Right cardiac atrium (tissue), 5 donors: ENCODE measurements around the gene GABRA6. TPM values are rescaled to one million over a fixed set of nuclear protein-coding genes. Genes with fewer than 3 reads are reported as not detected.
"Not testable (repeated sequence)": the region's sequence is repeated elsewhere in the genome, so short reads cannot be mapped to it uniquely, and the experiment has no call there.

Experiments
- ATAC-seq, 2 donors: fragments of 200-7000 bp; cut with Tn5 transposase; one replicate each; pipeline versions ENCODE4 v1.8.0 to v1.9.1; 2020; ENCODE audit warnings: moderate library complexity in 2 of 2, mild to moderate bottlenecking in 1 of 2
- DNase-seq, 3 donors: peaks; one replicate each; pipeline ENCODE4 v3.0.0-alpha.2; 2020
- H3K27ac ChIP-seq: one replicate; pipeline ENCODE4 v1.5.1; 2013; ENCODE audit warnings: mild to moderate bottlenecking, low read length, control low read depth, moderate library complexity
- H3K27me3 ChIP-seq: one replicate; pipeline ENCODE4 v1.6.1; 2013; ENCODE audit not compliant: control insufficient read depth, insufficient read depth
- H3K4me1 ChIP-seq: one replicate; pipeline ENCODE4 v1.6.1; 2013; ENCODE audit warnings: low read length; ENCODE audit not compliant: control insufficient read depth, insufficient read depth
- H3K4me3 ChIP-seq: one replicate; pipeline ENCODE4 v1.5.1; 2013; ENCODE audit warnings: low read length, control low read depth
- H3K9me3 ChIP-seq: one replicate; pipeline ENCODE4 v1.6.1; 2013; ENCODE audit warnings: low read length; ENCODE audit not compliant: control insufficient read depth
- WGBS: extraction: QIAGEN DNeasy Blood & Tissue Kit; methylation state at CpG from one replicate; pipeline ENCODE4 v1.1.7; 2013; 5-methylcytosine and 5-hydroxymethylcytosine counted together
- intact Hi-C, 4 donors: fragments of 100-400 bp; cut with DNase I; formaldehyde crosslinking; loops; one replicate each; pipeline versions ENCODE4 v1.11.0 to v1.14.0; 2022 to 2023
- long read RNA-seq, 4 donors: library from polyadenylated mRNA; unstranded; transcript quantifications; one replicate each; pipeline ENCODE4 v2.0.0, GENCODE V29; 2020 to 2021
- polyA plus RNA-seq: library from polyadenylated mRNA; stranded (reverse); fragments of 200-250 nt; gene quantifications from one replicate; pipeline ENCODE4 v1.2.3, GENCODE V29; 2013
- total RNA-seq, 4 donors: library from RNA; stranded (reverse); fragmentation: NEBNext Ultra II Directional; extraction: Animal tissue kit (Norgen Biotek cat#: 25700); gene quantifications; one replicate each; pipeline ENCODE4 v1.2.1, GENCODE V29; 2021
- donor health status: healthy with polysubstance abuse.
- donor health status: DM: no; HTN: yes; CAD: no.
- donor health status: DM: no; HTN: no; CAD: no.
- donor health status: DM: no; HTN: yes; CAD: no; lungs with severe emphysema.
- donor health status: DM: yes; HTN: yes; CAD: no.

GABRA6 gene
- total RNA-seq, result not detected
- polyA plus RNA-seq, result not detected
- long read RNA-seq, donor 1, result 0 reads
- long read RNA-seq, donor 2, result 0 reads
- long read RNA-seq, donor 3, result 0 reads
- long read RNA-seq, donor 4, result 0 reads

DNA sequence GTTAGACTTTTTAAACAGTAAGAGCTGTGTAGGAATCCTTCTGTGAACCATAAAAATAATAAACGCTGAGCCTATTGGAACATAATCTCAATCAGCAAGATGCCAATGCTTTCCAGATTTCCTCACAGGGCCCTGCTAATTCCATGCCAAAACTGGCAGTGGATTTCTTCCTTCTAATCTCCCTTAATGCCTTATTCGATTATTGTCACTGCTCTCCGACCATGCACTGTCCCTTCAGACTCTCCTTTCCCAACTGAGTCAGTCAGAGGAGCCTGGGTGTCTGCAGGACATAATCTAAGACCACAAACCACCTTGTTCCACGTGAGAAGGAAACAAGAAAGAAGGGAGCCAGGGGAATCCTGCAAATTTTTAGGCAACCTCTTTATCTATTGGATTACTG is at the start of gene GABRA6:
Gene GABRA6, plus strand, starts transcription at position 261 of the 400 bp plus-strand sequence. CDS start 269 bp downstream, outside the sequence.
- intact Hi-C loops, result no loop called here
- no peak within 1 kb of the TSS for H3K4me3 ChIP-seq
- DNase-seq, result no peak
- ATAC-seq, result no peak
- WGBS, result 54% methylated on average over 4 of the region's 4 CpGs
- H3K4me1 ChIP-seq, result no peaks in the 10 kb centered on the region
- H3K9me3 ChIP-seq, result no peaks in the 10 kb centered on the region
- H3K27ac ChIP-seq, result no peak within 1 kb of the TSS
- H3K27me3 ChIP-seq, result no peaks in the 10 kb centered on the region

DNA sequence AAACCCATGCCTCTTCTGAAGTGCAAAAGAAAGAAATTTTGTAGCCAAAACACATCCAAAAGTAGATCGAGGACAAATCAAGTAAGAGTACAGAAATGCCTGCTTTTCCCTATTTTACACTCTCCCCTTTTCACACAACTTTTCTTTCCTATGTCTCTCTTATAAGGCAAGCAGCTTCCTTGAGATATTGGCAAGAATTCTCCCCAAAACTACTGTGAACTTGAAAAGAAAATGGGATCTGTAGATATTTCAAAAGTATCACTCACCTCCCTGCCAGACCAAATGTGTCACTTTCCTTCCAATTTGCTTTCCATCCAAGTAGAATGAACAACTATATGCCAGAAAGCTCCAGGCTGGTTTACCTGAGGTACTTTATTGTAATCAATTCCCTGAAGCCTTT is 47.9 kb upstream of the GABRA6 start:
- intact Hi-C loops, result no loop called here
- H3K27me3 ChIP-seq, result no peaks in the 10 kb centered on the region
- ATAC-seq (no peak), DNase-seq (no peak)
- 75% methylated on average over 1 of the region's 1 CpG for WGBS
- H3K27ac ChIP-seq, result no peak overlapping the region
- H3K4me3 ChIP-seq, result no peak overlapping the region
- no peaks in the 10 kb centered on the region for H3K9me3 ChIP-seq
- no peaks in the 10 kb centered on the region for H3K4me1 ChIP-seq

DNA sequence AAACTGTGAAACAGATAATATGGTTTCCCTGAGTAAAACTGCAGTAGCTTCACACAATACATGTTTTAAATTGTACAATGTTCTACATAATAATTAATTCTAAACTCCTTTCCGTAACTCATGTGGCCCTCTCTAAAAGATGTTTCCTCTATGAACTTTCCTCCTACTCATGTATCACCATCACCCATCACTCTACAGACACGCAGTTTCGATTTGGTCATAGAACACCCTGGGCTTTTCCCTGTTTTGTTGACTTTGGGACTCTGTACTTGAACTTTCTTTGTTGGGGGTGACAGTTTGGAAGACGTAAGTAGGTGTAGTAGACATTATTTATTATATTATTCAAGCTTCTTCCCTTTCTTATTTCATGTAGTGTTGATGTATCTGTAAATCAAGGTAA is 44.1 kb upstream of the GABRA6 start:
- Histone ChIP-seq H3K9me3 (no peaks in the 10 kb centered on the region), H3K4me3 (no peak overlapping the region), H3K4me1 (no peaks in the 10 kb centered on the region), H3K27ac (no peak overlapping the region), H3K27me3 (no peaks in the 10 kb centered on the region)
- ATAC-seq (no peak), DNase-seq (no peak)
- intact Hi-C loops, result no loop called here
- WGBS, result 85% methylated on average over 4 of the region's 4 CpGs

DNA sequence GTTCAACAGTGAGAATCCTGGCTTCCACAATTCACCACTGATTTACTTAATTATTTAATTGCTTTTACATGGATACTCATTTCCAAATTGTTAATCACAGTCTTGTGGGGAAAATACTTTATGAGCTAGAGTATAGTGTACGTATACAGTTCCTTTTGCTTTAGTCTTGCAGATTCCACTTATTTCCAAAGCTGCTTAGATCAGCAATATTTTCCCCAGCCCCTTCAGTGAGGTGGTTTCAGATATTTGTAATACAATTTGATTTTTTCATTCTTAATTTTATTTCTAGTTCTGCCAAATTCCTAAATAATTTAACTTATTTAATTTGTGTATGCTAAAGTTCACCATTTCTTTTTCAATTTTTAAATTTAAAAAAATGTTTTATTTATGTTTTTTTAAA is 40.3 kb upstream of the GABRA6 start:
- no peaks in the 10 kb centered on the region for H3K4me1 ChIP-seq
- no peak overlapping the region for H3K27ac ChIP-seq
- WGBS, result 89% methylated on average over 1 of the region's 1 CpG
- DNase-seq (no peak), ATAC-seq (no peak)
- H3K4me3 ChIP-seq, result no peak overlapping the region
- H3K27me3 ChIP-seq, result no peaks in the 10 kb centered on the region
- H3K9me3 ChIP-seq, result no peaks in the 10 kb centered on the region
- intact Hi-C loops, result no loop called here

DNA sequence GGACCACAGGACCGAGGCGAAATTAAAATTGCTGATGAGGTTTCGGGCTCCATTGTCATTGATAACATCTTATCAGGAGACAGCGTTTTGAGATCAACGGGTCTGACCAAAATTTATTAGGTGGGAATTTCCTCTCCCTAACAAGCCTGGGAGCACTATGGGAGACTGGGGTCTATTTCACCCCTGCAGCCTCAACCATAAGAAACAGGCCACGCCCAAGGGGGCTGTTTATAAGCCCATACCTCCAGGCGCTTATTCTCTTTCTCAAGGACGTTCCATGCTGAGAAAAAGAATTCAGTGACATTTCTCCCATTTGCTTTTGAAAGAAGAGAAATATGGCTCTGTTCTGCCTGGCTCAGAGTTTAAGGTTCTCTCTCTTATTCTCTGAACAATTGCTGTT is 33.6 kb upstream of the GABRA6 start:
- H3K4me3 ChIP-seq, H3K27me3 ChIP-seq, ATAC-seq, H3K27ac ChIP-seq, DNase-seq, intact Hi-C loops, H3K9me3 ChIP-seq, H3K4me1 ChIP-seq: not testable (repeated sequence)
- 58% methylated on average over 8 of the region's 8 CpGs for WGBS

DNA sequence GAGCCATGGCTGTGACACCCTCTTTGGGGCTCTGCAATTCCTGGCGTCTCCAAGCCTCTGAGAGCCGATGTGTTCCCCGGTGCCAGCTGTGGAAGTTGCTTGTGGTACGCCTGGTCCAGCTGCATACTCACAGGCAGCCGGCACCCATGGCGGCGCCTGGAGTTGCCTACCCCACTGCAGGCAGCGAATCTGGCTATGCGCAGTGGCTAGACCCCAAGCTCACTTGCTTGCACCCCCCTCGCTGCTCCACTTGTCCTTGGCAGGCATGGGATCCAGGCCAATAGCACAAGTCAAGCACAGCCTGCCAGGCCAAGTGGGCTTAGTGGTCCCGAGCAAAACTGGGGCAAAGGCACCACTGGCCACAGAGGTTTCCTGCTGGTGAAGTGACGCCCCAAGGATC is 24.7 kb upstream of the GABRA6 start:
- no peaks in the 10 kb centered on the region for H3K9me3 ChIP-seq
- no peak overlapping the region for H3K27ac ChIP-seq
- no peaks in the 10 kb centered on the region for H3K27me3 ChIP-seq
- DNase-seq (peak in 1 of 3 donors; percentile 20), ATAC-seq (no peak)
- H3K4me3 ChIP-seq, result no peak overlapping the region
- 90% methylated on average over 12 of the region's 12 CpGs for WGBS
- H3K4me1 ChIP-seq, result no peaks in the 10 kb centered on the region
- intact Hi-C loops, result no loop called here

DNA sequence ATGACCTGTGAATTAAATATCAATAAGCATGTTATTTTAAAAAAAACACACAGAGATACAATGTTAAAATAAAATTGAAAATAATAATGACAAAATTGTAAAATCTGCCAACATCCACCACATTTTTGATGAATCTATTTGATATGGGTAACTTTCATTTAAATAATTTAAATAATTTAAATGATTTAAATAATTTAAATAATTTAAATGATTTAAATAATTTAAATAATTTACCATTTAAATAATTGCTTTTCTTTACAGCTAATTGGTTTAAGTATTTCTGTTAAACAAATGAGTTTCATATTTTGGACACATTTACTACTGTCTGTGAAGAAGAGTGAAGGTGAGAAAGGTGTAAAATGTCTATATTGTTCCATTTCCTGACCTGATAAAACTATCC is 22.1 kb upstream of the GABRA6 start:
- no peaks in the 10 kb centered on the region for H3K4me1 ChIP-seq
- no peak for ATAC-seq
- intact Hi-C loops, result no loop called here
- no peak overlapping the region for H3K27ac ChIP-seq
- H3K27me3 ChIP-seq, result no peaks in the 10 kb centered on the region
- no peak overlapping the region for H3K4me3 ChIP-seq
- no peaks in the 10 kb centered on the region for H3K9me3 ChIP-seq
- no peak for DNase-seq

DNA sequence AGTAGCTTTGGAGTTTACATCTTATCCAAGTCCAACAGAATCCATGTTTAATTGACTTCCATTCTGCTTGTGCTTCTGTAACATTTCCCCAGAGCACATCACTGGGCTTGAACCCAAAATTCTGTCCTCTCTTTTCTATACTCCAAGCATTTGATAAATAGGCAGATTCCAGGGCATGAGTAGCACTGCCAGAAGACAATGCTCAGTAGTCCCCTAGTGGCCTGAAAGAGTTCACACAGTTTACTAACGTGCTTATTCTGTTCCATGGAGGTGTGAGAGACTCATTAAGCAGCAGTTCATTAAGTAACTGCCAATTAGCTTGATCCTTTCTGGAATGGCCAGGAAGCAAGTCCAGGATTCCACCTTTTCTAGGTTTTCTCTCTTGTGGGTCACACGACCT is 9.4 kb upstream of the GABRA6 start:
- Histone ChIP-seq H3K9me3 (no peaks in the 10 kb centered on the region), H3K27me3 (no peaks in the 10 kb centered on the region), H3K27ac (no peak overlapping the region), H3K4me1 (no peaks in the 10 kb centered on the region), H3K4me3 (no peak overlapping the region)
- DNase-seq, result no peak
- intact Hi-C loops, result no loop called here
- ATAC-seq, result no peak
- 17% methylated on average over 2 of the region's 2 CpGs for WGBS

DNA sequence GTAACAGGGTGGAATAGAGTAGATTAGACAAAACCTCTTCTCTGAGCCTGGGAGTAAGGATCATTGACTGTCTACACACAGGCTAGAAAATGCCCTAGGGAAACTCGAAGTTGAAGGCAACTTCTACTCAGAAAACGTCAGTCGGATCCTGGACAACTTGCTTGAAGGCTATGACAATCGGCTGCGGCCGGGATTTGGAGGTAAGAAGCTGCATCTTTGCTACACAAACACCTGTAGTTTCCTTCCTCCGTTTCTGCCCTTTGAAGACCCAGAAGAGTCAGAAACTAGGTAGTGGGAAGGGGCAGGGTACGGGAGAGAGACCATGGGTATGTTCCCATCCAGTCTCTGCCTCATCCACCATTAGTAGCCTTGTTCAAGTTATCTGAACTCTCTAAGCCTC is 628 bp downstream of the GABRA6 start:
- ATAC-seq (no peak), DNase-seq (peak in 1 of 3 donors; percentile 16)

DNA sequence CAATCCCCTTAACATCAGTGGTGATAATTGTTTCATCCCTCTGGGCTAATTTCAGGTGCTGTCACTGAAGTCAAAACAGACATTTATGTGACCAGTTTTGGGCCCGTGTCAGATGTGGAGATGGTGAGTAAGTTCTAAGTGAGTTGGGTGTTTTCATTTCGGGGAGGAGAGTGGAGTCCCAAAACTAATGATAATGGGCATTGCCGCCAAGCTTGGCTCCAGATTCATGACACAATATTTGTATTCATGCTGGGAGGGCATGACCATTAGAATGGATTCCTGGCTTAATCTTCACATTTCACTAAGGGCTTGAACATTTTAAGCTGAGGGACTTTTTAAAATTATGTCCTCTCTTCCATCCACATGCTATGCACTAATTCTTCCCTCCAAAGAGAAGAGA is 1.4 kb downstream of the GABRA6 start:
- no peak for DNase-seq
- H3K27me3 ChIP-seq, result no peaks in the 10 kb centered on the region
- H3K4me3 ChIP-seq, result no peak overlapping the region
- H3K27ac ChIP-seq, result no peak overlapping the region
- no peaks in the 10 kb centered on the region for H3K4me1 ChIP-seq
- intact Hi-C loops, result no loop called here
- no peak for ATAC-seq
- H3K9me3 ChIP-seq, result no peaks in the 10 kb centered on the region
- WGBS, result 82% methylated on average over 3 of the region's 3 CpGs

More for the DNA sequence above, 628 bp downstream of the GABRA6 start:
- intact Hi-C loops, result no loop called here
- WGBS, result 85% methylated on average over 8 of the region's 8 CpGs
- H3K27me3 ChIP-seq, result no peaks in the 10 kb centered on the region
- H3K27ac ChIP-seq, result no peak overlapping the region
- H3K9me3 ChIP-seq, result no peaks in the 10 kb centered on the region
- no peaks in the 10 kb centered on the region for H3K4me1 ChIP-seq
- no peak overlapping the region for H3K4me3 ChIP-seq

DNA sequence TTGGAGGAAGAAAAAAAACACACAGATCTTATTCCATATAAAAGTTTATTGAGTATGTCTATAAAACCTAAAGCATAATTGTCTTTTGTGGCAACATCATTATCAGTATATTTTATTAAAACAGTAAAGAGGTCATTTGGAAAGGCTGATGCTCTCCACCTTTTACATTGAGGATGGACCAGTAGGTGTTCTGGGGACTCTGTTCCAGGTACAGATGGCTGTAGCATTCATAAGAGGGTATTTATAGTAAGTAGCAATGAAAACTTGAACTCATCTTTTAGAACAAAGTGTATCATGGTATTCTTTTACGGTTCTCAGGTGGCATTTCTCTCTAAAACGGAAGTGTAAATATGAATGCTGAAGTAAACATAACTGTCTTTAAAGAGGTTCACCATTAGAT is 1.8 kb downstream of the GABRA6 start:
- Histone ChIP-seq H3K4me3 (no peak overlapping the region), H3K27ac (no peak overlapping the region), H3K9me3 (no peaks in the 10 kb centered on the region), H3K27me3 (no peaks in the 10 kb centered on the region), H3K4me1 (no peaks in the 10 kb centered on the region)
- 81% methylated on average over 2 of the region's 2 CpGs for WGBS
- ATAC-seq (no peak), DNase-seq (no peak)
- intact Hi-C loops, result no loop called here

DNA sequence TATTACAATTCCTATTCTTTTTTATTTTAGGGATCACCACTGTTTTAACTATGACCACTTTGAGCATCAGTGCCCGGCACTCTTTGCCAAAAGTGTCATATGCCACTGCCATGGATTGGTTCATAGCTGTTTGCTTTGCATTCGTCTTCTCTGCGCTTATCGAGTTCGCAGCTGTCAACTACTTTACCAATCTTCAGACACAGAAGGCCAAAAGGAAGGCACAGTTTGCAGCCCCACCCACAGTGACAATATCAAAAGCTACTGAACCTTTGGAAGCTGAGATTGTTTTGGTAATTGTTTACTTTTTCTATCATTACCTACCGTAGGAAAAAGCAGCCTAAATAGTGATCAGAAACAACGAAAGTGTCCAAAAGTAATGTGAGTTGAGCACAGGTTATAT is 6.4 kb downstream of the GABRA6 start:
- intact Hi-C loops, result no loop called here
- Histone ChIP-seq H3K27me3 (no peaks in the 10 kb centered on the region), H3K9me3 (no peaks in the 10 kb centered on the region), H3K27ac (no peak overlapping the region), H3K4me1 (no peaks in the 10 kb centered on the region), H3K4me3 (no peak overlapping the region)
- no peak for ATAC-seq
- 39% methylated on average over 7 of the region's 7 CpGs for WGBS
- no peak for DNase-seq
